GM12878 (cell line): Measurements from ENCODE around the gene HLX. TPM values are rescaled to one million over a fixed set of nuclear protein-coding genes. Genes with fewer than 3 reads are reported as not detected.

Experiments
- ATAC-seq: fragments of 200-7000 bp; cut with Tn5 transposase; 3 replicates; pipeline ENCODE4 v1.9.1; 2020; ENCODE audit warnings: mild to moderate bottlenecking, moderate library complexity
- BruUV-seq: library from RNA; stranded (reverse); fragments of 400-500 nt; replicated peaks from 2 replicates; lab custom pipeline; 2021; lab: Mats Ljungman, UMichigan
- CTCF ChIA-PET: fragments of 300-600 bp; sonication (Branson Sonifier 250); formaldehyde crosslinking; extraction: SDS; loops from one replicate; lab custom pipeline; 2021; ENCODE audit warnings: inconsistent platforms; lab: Yijun Ruan, JAX
- POLR2A ChIA-PET: fragments of 350-600 bp; formaldehyde crosslinking; extraction: SDS; loops from one replicate; lab custom pipeline; 2021; ENCODE audit warnings: inconsistent platforms; lab: Charles Lee
- RAD21 ChIA-PET: fragments of 300-600 bp; sonication (Branson Sonifier 250); formaldehyde crosslinking; loops from one replicate; lab custom pipeline; 2023; ENCODE audit warnings: antibody characterized with exemption; ENCODE audit not compliant: unreplicated experiment; lab: Charles Lee
- SMC1A ChIA-PET: fragments of 300-600 bp; sonication (Branson Sonifier 250); formaldehyde crosslinking; loops from one replicate; lab custom pipeline; 2023; ENCODE audit not compliant: unreplicated experiment, uncharacterized antibody; lab: Charles Lee
- DNase-seq: peaks from one replicate; pipeline ENCODE4 v3.0.0-alpha.2; 2011; ENCODE audit warnings: low read depth, low spot score
- FAIRE-seq: peaks from 3 replicates; lab custom pipeline; 2011; peaks lifted over from hg19 to GRCh38; lab: Jason Lieb, UNC
- H2AFZ ChIP-seq: 2 replicates; pipeline ENCODE4 v1.6.0; 2011; ENCODE audit warnings: low read depth, low read length, control low read depth; ENCODE audit not compliant: control insufficient read depth
- H3K27ac ChIP-seq: 2 replicates; pipeline ENCODE4 v1.5.1; 2011; ENCODE audit warnings: control low read depth; ENCODE audit not compliant: control insufficient read depth, insufficient read depth
- H3K27me3 ChIP-seq, 2 experiments: replicated peaks in 1 of 2; 2 replicates each; pipeline versions ENCODE4 v1.6.0 to v1.6.1; 2011; ENCODE audit warnings: low read length in 1 of 2; ENCODE audit not compliant: control insufficient read depth in 2 of 2, insufficient read depth in 2 of 2
- H3K36me3 ChIP-seq, 2 experiments: 2 replicates each; pipeline ENCODE4 v1.5.1; 2011; ENCODE audit warnings: low read length in 1 of 2; ENCODE audit not compliant: control insufficient read depth in 2 of 2, insufficient read depth in 2 of 2
- H3K4me1 ChIP-seq: 2 replicates; pipeline ENCODE4 v1.6.1; 2011; ENCODE audit warnings: mild to moderate bottlenecking, low read length, moderate library complexity, mixed read lengths; ENCODE audit not compliant: control insufficient read depth, insufficient read depth
- H3K4me2 ChIP-seq: 2 replicates; pipeline ENCODE4 v1.6.0; 2011; ENCODE audit warnings: control low read depth; ENCODE audit not compliant: control insufficient read depth, insufficient read depth
- H3K4me3 ChIP-seq: fragments of 200-600 bp; sonication (generic); 2 replicates; pipeline ENCODE4 v1.5.1; 2016
- H3K79me2 ChIP-seq: 2 replicates; pipeline ENCODE4 v1.6.0; 2011; ENCODE audit warnings: low read length; ENCODE audit not compliant: control insufficient read depth, insufficient read depth
- H3K9ac ChIP-seq: 2 replicates; pipeline ENCODE4 v1.8.0; 2011; ENCODE audit warnings: low read length, control low read depth, mixed read lengths; ENCODE audit not compliant: control insufficient read depth, insufficient read depth
- H3K9me3 ChIP-seq: replicated peaks from 3 replicates; pipeline ENCODE4 v1.5.1; 2011; ENCODE audit warnings: mild to moderate bottlenecking, low read length; ENCODE audit not compliant: control insufficient read depth, insufficient read depth
- H4K20me1 ChIP-seq: 2 replicates; pipeline ENCODE4 v1.6.0; 2011; ENCODE audit not compliant: control insufficient read depth, insufficient read depth
- CHD1 ChIP-seq: IDR thresholded peaks from 2 replicates; pipeline ENCODE4 v1.6.1; 2012; ENCODE audit warnings: low read depth, low read length, improper control_type of control experiment
- EZH2 ChIP-seq: IDR thresholded peaks from 2 replicates; pipeline ENCODE4 v1.6.1; 2012; ENCODE audit warnings: low read depth, mild to moderate bottlenecking, control low read depth, inconsistent platforms, low read length, borderline replicate concordance; ENCODE audit not compliant: control insufficient read depth
- SP1 ChIP-seq: IDR thresholded peaks from one replicate; pipeline ENCODE4 v1.6.1; 2011; ENCODE audit warnings: low read depth, low read length
- TARDBP ChIP-seq: IDR thresholded peaks from 2 replicates; pipeline ENCODE4 v1.6.1; 2016; ENCODE audit warnings: borderline replicate concordance
- WGBS: methylation state at CpG from one replicate; pipeline ENCODE4 v1.1.6; 2016; ENCODE audit warnings: low lambda C conversion rate; ENCODE audit not compliant: insufficient replicate concordance, insufficient coverage; ENCODE audit errors: missing lambda C conversion rate; 5-methylcytosine and 5-hydroxymethylcytosine counted together
- in situ Hi-C: fragments of 300-500 bp; cut with MboI; formaldehyde crosslinking; loops from 9 replicates; pipeline ENCODE4 v1.14.3; 2018; ENCODE audit warnings: mixed read lengths
- intact Hi-C: fragments of 100-400 bp; cut with micrococcal nuclease; formaldehyde crosslinking; loops from one replicate; pipeline ENCODE4 v1.14.2; 2022; ENCODE audit not compliant: unreplicated experiment
- polyA plus RNA-seq, 11 experiments: library from polyadenylated mRNA; depleted of rRNA in 4 of 11; unstranded in 6 of 11; stranded (reverse) in 5 of 11; fragments of >200 nt; fragmentation: Nextera tagmentation in 4 of 11; fragmentation: Illumina TruSeq in 1 of 11; extraction: Ambion mirVana in 4 of 11; extraction: Trizol in 1 of 11; gene quantifications; 1 replicate in 1 of 11; 2 replicates in 10 of 11; pipeline versions ENCODE4 v1.2.1 to v1.2.3, GENCODE V29; 2011 to 2016; ENCODE audit warnings: inconsistent platforms in 2 of 11, missing spikeins in 2 of 11, low read depth in 1 of 11
- total RNA-seq, 4 experiments: library from RNA; depleted of rRNA in 3 of 4; stranded (reverse); fragments of >200 nt in 3 of 4; fragmentation: Illumina TruSeq in 1 of 4; extraction: Trizol in 1 of 4; gene quantifications; 2 replicates each; pipeline versions ENCODE4 v1.2.1 to v1.2.3, GENCODE V29; 2013 to 2021
- TF ChIP-seq, protein P1 (sequence below): fragments of 450-650 bp; IDR thresholded peaks from 2 replicates; pipeline ENCODE4 v1.6.1; 2017; ENCODE audit warnings: borderline replicate concordance
- TF ChIP-seq, protein P2 (sequence below): IDR thresholded peaks from 2 replicates; pipeline ENCODE4 v1.6.1; 2011; ENCODE audit warnings: low read depth, low read length, improper control_type of control experiment, borderline replicate concordance

HLX gene
- total and polyA plus RNA-seq, 10 of the 15 experiments (the other 5 are each of a cell fraction or from before 2014, with no cell fraction given), result 0.11 to 2.3 (median 1.1) TPM

DNA sequence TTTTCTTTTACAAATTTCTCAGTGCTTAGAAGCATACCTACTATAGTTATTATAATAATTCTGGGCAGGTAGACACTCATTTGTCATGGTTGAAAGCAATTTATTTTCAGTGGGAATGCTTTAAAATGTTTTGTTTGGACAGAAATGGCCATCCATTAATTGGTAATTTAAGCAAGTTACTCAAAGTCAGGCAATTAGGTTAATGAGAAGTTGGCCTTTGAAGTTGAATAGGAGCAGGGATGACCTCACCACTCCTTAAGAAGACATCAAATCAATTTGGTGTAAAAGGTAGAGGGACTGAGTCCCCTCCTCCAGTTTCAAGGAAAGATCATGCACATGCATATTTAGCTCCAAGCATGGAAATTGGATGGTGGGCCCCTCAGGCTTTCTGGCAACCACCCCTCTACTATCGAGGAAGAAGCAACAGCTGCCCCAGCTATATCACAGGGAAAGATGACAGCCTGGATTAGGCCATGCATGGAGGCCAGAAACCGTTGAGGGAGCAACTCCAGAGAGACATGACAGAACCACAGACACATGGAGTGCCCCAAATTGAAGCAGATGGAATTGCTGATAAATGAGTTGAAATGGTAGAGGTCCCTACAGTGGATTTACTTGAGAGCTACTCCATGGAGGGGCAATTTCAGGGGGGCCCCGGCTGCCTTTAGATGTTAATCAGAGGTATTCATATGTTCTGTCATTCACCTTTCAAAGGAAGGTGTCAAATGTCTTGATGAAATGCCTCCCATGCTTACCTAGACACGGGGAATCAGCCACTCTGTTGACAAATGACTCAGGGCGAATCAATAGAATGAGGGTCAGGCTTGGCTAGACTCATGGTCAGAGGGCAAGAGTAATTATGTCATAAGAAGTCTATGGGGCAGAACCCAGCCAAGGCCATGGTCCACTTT lies 26.7 kb downstream of the HLX start:
- Histone ChIP-seq H3K27ac (no peak overlapping the region), H2AFZ (no peak overlapping the region), H4K20me1 (no peaks in the 10 kb centered on the region), H3K4me1 (no peaks in the 10 kb centered on the region), H3K9me3 (no peaks in the 10 kb centered on the region), H3K9ac (no peak overlapping the region), H3K4me3 (no peak overlapping the region), H3K27me3 (no peaks in the 10 kb centered on the region; a peak in 1 of 4 replicates), H3K4me2 (no peak overlapping the region), H3K79me2 (no peaks in the 10 kb centered on the region), H3K36me3 (no peaks in the 10 kb centered on the region)
- ChIA-PET POLR2A (no interaction called here), CTCF (interaction anchor here (1.0 to 7.2 kb wide), 3 partner anchors 28 to 298 kb away, joined by 3 to 150 read pairs (median 3); no protein-coding TSS in a partner anchor), SMC1A (interaction anchor here (0.6 to 8.0 kb wide), 6 partner anchors 27 to 1362 kb away, joined by 3 to 99 read pairs (median 3); no protein-coding TSS in a partner anchor), RAD21 (interaction anchor here (0.8 to 1.6 kb wide), 3 partner anchors 262 to 298 kb away, joined by 3 to 4 read pairs (median 3); no protein-coding TSS in a partner anchor)
- no peak for DNase-seq
- in situ Hi-C loops, result no loop called here
- ATAC-seq, result no peak
- WGBS, result 1% methylated on average over 5 of the region's 5 CpGs
- FAIRE-seq, result no peak
- no TSS peak for BruUV-seq
- intact Hi-C loops, result no loop called here
- TF ChIP-seq, protein P1, sequence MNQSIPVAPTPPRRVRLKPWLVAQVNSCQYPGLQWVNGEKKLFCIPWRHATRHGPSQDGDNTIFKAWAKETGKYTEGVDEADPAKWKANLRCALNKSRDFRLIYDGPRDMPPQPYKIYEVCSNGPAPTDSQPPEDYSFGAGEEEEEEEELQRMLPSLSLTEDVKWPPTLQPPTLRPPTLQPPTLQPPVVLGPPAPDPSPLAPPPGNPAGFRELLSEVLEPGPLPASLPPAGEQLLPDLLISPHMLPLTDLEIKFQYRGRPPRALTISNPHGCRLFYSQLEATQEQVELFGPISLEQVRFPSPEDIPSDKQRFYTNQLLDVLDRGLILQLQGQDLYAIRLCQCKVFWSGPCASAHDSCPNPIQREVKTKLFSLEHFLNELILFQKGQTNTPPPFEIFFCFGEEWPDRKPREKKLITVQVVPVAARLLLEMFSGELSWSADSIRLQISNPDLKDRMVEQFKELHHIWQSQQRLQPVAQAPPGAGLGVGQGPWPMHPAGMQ, result no peak
- TF ChIP-seq EZH2, result no peak
- no peak for TF ChIP-seq CHD1
- no peak for TF ChIP-seq TARDBP
- TF ChIP-seq SP1, result no peak
- TF ChIP-seq, protein P2, sequence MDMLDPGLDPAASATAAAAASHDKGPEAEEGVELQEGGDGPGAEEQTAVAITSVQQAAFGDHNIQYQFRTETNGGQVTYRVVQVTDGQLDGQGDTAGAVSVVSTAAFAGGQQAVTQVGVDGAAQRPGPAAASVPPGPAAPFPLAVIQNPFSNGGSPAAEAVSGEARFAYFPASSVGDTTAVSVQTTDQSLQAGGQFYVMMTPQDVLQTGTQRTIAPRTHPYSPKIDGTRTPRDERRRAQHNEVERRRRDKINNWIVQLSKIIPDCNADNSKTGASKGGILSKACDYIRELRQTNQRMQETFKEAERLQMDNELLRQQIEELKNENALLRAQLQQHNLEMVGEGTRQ, result no peak
